ENCODE results near the gene DYRK1A.

Gene DYRK1A

GRCh38 chr21:37563641-37564340, 197.2 kb downstream of the DYRK1A start (continued):
- no peak for TF ChIP-seq ZNF19 (tag by site-specific recombination; IDR thresholded peaks at IDR 0.05; ENCODE audit: low read depth)
- no peak for TF ChIP-seq ZNF549 (tag by site-specific recombination; IDR thresholded peaks at IDR 0.05)
- TF ChIP-seq ZNF521 (tag by site-specific recombination; IDR thresholded peaks at IDR 0.05), result no peak
- peak; percentile 9; the same call in 1 of the 2 replicates for TF ChIP-seq ZNF10 (tag by site-specific recombination; IDR thresholded peaks at IDR 0.05)
- TF ChIP-seq ZBTB6 (tag by site-specific recombination; IDR thresholded peaks at IDR 0.05), result no peak; the same call in 1 of the 2 replicates
- no peak for TF ChIP-seq ZNF140 (tag by site-specific recombination; IDR thresholded peaks at IDR 0.05)
- TF ChIP-seq ZNF76 (tag by site-specific recombination; IDR thresholded peaks at IDR 0.05; ENCODE audit: borderline replicate concordance, low read depth), result peak; percentile 59
- peak; percentile 81 for TF ChIP-seq SP3 (tag by site-specific recombination; IDR thresholded peaks at IDR 0.05)
- peak; percentile 92 for TF ChIP-seq ZBTB10 (tag by site-specific recombination; IDR thresholded peaks at IDR 0.05)
- no peak for TF ChIP-seq ZNF658 (tag by site-specific recombination; IDR thresholded peaks at IDR 0.05)
- peak; percentile 44 for TF ChIP-seq KLF16 (tag by site-specific recombination; IDR thresholded peaks at IDR 0.05)
- peak; percentile 75; the same call in 1 of the 2 replicates for TF ChIP-seq ZNF394 (tag by site-specific recombination; IDR thresholded peaks at IDR 0.05; ENCODE audit: borderline replicate concordance)
- TF ChIP-seq BCL11B (tag by site-specific recombination; IDR thresholded peaks at IDR 0.05; ENCODE audit: low read depth), result peak; percentile 82; the same call in 1 of the 2 replicates
- TF ChIP-seq ZNF335 (tag by site-specific recombination; conservative IDR thresholded peaks at IDR 0.05), result peak; percentile 82; the same call in 1 of the 2 replicates
- TF ChIP-seq ZSCAN5A (tag by site-specific recombination; IDR thresholded peaks at IDR 0.05), result peak; percentile 41; the same call in 1 of the 2 replicates
- peak; percentile 51; the same call in 1 of the 2 replicates for TF ChIP-seq ZNF561 (tag by site-specific recombination; IDR thresholded peaks at IDR 0.05; ENCODE audit: borderline replicate concordance)
- TF ChIP-seq ZNF830 (tag by site-specific recombination; IDR thresholded peaks at IDR 0.05; ENCODE audit: low read depth), result no peak
- TF ChIP-seq ZNF302 (tag by site-specific recombination; IDR thresholded peaks at IDR 0.05; ENCODE audit: low read depth), result no peak
- no peak for TF ChIP-seq BCL6B (tag by site-specific recombination; IDR thresholded peaks at IDR 0.05)
- no peak for TF ChIP-seq ZNF843 (tag by site-specific recombination; IDR thresholded peaks at IDR 0.05)
- no peak for TF ChIP-seq ZNF274 (IDR thresholded peaks at IDR 0.05; ENCODE audit: low read length)
- TF ChIP-seq ZNF274 (tag by site-specific recombination; IDR thresholded peaks at IDR 0.05; ENCODE audit: borderline replicate concordance), result no peak
- no peak for TF ChIP-seq ZNF621 (tag by site-specific recombination; IDR thresholded peaks at IDR 0.05)
- TF ChIP-seq ZNF600 (tag by site-specific recombination; IDR thresholded peaks at IDR 0.05), result no peak
- TF ChIP-seq ZNF707 (tag by site-specific recombination; IDR thresholded peaks at IDR 0.05), result peak; percentile 61; the same call in 1 of the 2 replicates
- TF ChIP-seq TRIM28 (IDR thresholded peaks at IDR 0.05; ENCODE audit: borderline replicate concordance, low read length), result no peak
- TF ChIP-seq GLIS2 (tag by site-specific recombination; IDR thresholded peaks at IDR 0.05), result peak; percentile 93
- no peak for TF ChIP-seq SCRT1 (tag by site-specific recombination; IDR thresholded peaks at IDR 0.05; ENCODE audit: borderline replicate concordance)
- TF ChIP-seq ZNF248 (tag by site-specific recombination; IDR thresholded peaks at IDR 0.05), result no peak
- TF ChIP-seq ZNF280C (tag by site-specific recombination; IDR thresholded peaks at IDR 0.05), result no peak
- peak; percentile 53; the same call in 1 of the 2 replicates for TF ChIP-seq PBX3 (CRISPR knock-in tag; IDR thresholded peaks at IDR 0.05)

Measured in HEK293 (cell line).